GM23338 (cell line): ENCODE data around the gene YPEL2. TPM values are rescaled to one million over a fixed set of nuclear protein-coding genes. Genes with fewer than 3 reads are reported as not detected.
A peak's percentile ranks its signal among the peaks of the same experiment; 100 is the strongest.

Experiments used
- ATAC-seq: fragments of 200-7000 bp; cut with Tn5 transposase; 3 replicates; pipeline ENCODE4 v1.9.1; 2020
- DNase-seq: peaks from one replicate; pipeline ENCODE4 v3.0.0-alpha.2; 2015; ENCODE audit warnings: low spot score
- H2AFZ ChIP-seq: fragments of 200-600 bp; sonication (generic); 2 replicates; pipeline ENCODE4 v1.8.0; 2016; ENCODE audit warnings: antibody characterized with exemption, mild to moderate bottlenecking, moderate library complexity
- H3F3A ChIP-seq: fragments of 200-600 bp; sonication (generic); replicated peaks from 2 replicates; pipeline ENCODE4 v1.8.0; 2017; ENCODE audit warnings: antibody characterized with exemption, mixed run types, low read depth
- H3K27ac ChIP-seq: fragments of 200-600 bp; sonication (generic); 2 replicates; pipeline ENCODE4 v1.6.1; 2016; ENCODE audit warnings: low read depth
- H3K27me3 ChIP-seq: fragments of 200-600 bp; sonication (generic); 2 replicates; pipeline ENCODE4 v1.8.0; 2016; ENCODE audit warnings: mild to moderate bottlenecking, mixed run types, moderate library complexity; ENCODE audit not compliant: insufficient read depth
- H3K36me3 ChIP-seq: fragments of 200-600 bp; sonication (generic); 2 replicates; pipeline ENCODE4 v1.8.0; 2016; ENCODE audit warnings: mild to moderate bottlenecking; ENCODE audit not compliant: insufficient read depth
- H3K4me1 ChIP-seq: fragments of 200-600 bp; sonication (generic); 2 replicates; pipeline ENCODE4 v1.8.0; 2016; ENCODE audit warnings: mild to moderate bottlenecking, moderate library complexity; ENCODE audit not compliant: insufficient read depth
- H3K4me2 ChIP-seq: fragments of 200-600 bp; sonication (generic); 2 replicates; pipeline ENCODE4 v1.7.1; 2017; ENCODE audit warnings: mixed run types
- H3K4me3 ChIP-seq: fragments of 200-600 bp; sonication (generic); 2 replicates; pipeline ENCODE4 v1.6.1; 2016; ENCODE audit warnings: mixed run types
- H3K79me2 ChIP-seq: fragments of 200-600 bp; sonication (generic); replicated peaks from 2 replicates; pipeline ENCODE4 v1.8.0; 2017; ENCODE audit warnings: mild to moderate bottlenecking; ENCODE audit not compliant: insufficient read depth
- H3K9me2 ChIP-seq: fragments of 200-600 bp; sonication (generic); 2 replicates; pipeline ENCODE4 v1.8.0; 2017; ENCODE audit not compliant: insufficient read depth
- H4K20me1 ChIP-seq: fragments of 200-600 bp; sonication (generic); replicated peaks from 2 replicates; pipeline ENCODE4 v1.8.0; 2017; ENCODE audit warnings: mild to moderate bottlenecking; ENCODE audit not compliant: insufficient read depth
- H3K27ac Mint-ChIP-seq: 2 replicates; pipeline ENCODE4 v1.8.0; 2020; ENCODE audit warnings: inconsistent platforms, mild to moderate bottlenecking, moderate library complexity, mixed read lengths
- H3K27me3 Mint-ChIP-seq: 3 replicates; pipeline ENCODE4 v1.8.0; 2022; ENCODE audit warnings: low read depth, mild to moderate bottlenecking, moderate library complexity, mixed read lengths, inconsistent platforms; ENCODE audit not compliant: insufficient read depth, poor library complexity
- H3K36me3 Mint-ChIP-seq: 3 replicates; pipeline ENCODE4 v1.8.0; 2021; ENCODE audit warnings: low read depth, mild to moderate bottlenecking, inconsistent platforms, moderate library complexity, mixed read lengths
- H3K4me1 Mint-ChIP-seq: 3 replicates; pipeline ENCODE4 v1.8.0; 2020; ENCODE audit warnings: mild to moderate bottlenecking, inconsistent platforms, mixed read lengths
- H3K4me3 Mint-ChIP-seq: 3 replicates; pipeline ENCODE4 v1.8.0; 2021; ENCODE audit warnings: moderate library complexity, mild to moderate bottlenecking, inconsistent platforms, mixed read lengths
- H3K9me3 Mint-ChIP-seq: 3 replicates; pipeline ENCODE4 v1.8.0; 2020; ENCODE audit warnings: moderate library complexity, mild to moderate bottlenecking, inconsistent platforms, mixed read lengths
- CREB1 ChIP-seq: fragments of 250-450 bp; sonication (Bioruptor Pico); IDR thresholded peaks from 2 replicates; pipeline ENCODE4 v1.5.0; 2020; ENCODE audit warnings: low read depth, mild to moderate bottlenecking, moderate library complexity
- CTCF ChIP-seq, 2 experiments: fragments of 200-600 bp in 1 of 2; sonication (generic) in 1 of 2; conservative IDR thresholded peaks; 2 replicates each; pipeline versions ENCODE4 v1.5.1 to v1.6.1; 2016 to 2017; ENCODE audit warnings: antibody characterized with exemption in 2 of 2, low read depth in 2 of 2, mild to moderate bottlenecking in 2 of 2, moderate library complexity in 1 of 2
- EZH2 ChIP-seq: fragments of 200-600 bp; sonication (generic); IDR thresholded peaks from one replicate; pipeline ENCODE4 v1.8.0; 2017; ENCODE audit warnings: antibody characterized with exemption, mild to moderate bottlenecking, low read depth; ENCODE audit not compliant: unreplicated experiment
- EZH2phosphoT487 ChIP-seq: fragments of 200-600 bp; sonication (generic); IDR thresholded peaks from one replicate; pipeline ENCODE4 v1.8.1; 2018; ENCODE audit warnings: antibody characterized with exemption; ENCODE audit not compliant: unreplicated experiment
- JUNB ChIP-seq: IDR thresholded peaks from one replicate; pipeline ENCODE4 v1.6.1; 2016; ENCODE audit warnings: antibody characterized with exemption; ENCODE audit not compliant: unreplicated experiment
- NANOG ChIP-seq: IDR thresholded peaks from 2 replicates; pipeline ENCODE4 v1.6.1; 2016; ENCODE audit warnings: antibody characterized with exemption, borderline replicate concordance
- POLR2AphosphoS5 ChIP-seq: IDR thresholded peaks from 2 replicates; pipeline ENCODE4 v1.6.1; 2016; ENCODE audit warnings: antibody characterized with exemption, low read depth
- STAT1 ChIP-seq: IDR thresholded peaks from one replicate; pipeline ENCODE4 v1.6.1; 2016; ENCODE audit warnings: antibody characterized with exemption; ENCODE audit not compliant: unreplicated experiment
- ZNF114 ChIP-seq: fragments of 250-450 bp; sonication (Bioruptor Pico); IDR thresholded peaks from 2 replicates; pipeline ENCODE4 v1.5.0; 2020; ENCODE audit warnings: mild to moderate bottlenecking, moderate library complexity
- ZNF331 ChIP-seq: fragments of 250-450 bp; sonication (Bioruptor Pico); IDR thresholded peaks from 2 replicates; pipeline ENCODE4 v1.5.0; 2020; ENCODE audit warnings: low read depth, mild to moderate bottlenecking, moderate library complexity
- ZNF462 ChIP-seq: fragments of 250-450 bp; sonication (Bioruptor Pico); IDR thresholded peaks from 2 replicates; pipeline ENCODE4 v1.5.0; 2020; ENCODE audit warnings: mild to moderate bottlenecking, moderate library complexity
- polyA plus RNA-seq: library from polyadenylated mRNA; unstranded; fragments of >200 nt; fragmentation: Nextera tagmentation; extraction: Ambion mirVana; gene quantifications from 2 replicates; pipeline ENCODE4 v1.2.1, GENCODE V29; 2016
- total RNA-seq: library from RNA; depleted of rRNA; stranded (reverse); fragments of >200 nt; shearing (Covaris generic); gene quantifications from 2 replicates; pipeline ENCODE4 v1.2.3, GENCODE V29; 2014
- TF ChIP-seq, protein P1 (sequence below): IDR thresholded peaks from 2 replicates; pipeline ENCODE4 v1.6.1; 2016; ENCODE audit warnings: antibody characterized with exemption
- TF ChIP-seq, protein P2 (sequence below): IDR thresholded peaks from one replicate; pipeline ENCODE4 v1.6.1; 2018; ENCODE audit warnings: antibody characterized with exemption; ENCODE audit not compliant: unreplicated experiment

The YPEL2 gene
- total and polyA plus RNA-seq, 2 experiments from 2014 or later = 4.1 to 5.2 TPM

DNA sequence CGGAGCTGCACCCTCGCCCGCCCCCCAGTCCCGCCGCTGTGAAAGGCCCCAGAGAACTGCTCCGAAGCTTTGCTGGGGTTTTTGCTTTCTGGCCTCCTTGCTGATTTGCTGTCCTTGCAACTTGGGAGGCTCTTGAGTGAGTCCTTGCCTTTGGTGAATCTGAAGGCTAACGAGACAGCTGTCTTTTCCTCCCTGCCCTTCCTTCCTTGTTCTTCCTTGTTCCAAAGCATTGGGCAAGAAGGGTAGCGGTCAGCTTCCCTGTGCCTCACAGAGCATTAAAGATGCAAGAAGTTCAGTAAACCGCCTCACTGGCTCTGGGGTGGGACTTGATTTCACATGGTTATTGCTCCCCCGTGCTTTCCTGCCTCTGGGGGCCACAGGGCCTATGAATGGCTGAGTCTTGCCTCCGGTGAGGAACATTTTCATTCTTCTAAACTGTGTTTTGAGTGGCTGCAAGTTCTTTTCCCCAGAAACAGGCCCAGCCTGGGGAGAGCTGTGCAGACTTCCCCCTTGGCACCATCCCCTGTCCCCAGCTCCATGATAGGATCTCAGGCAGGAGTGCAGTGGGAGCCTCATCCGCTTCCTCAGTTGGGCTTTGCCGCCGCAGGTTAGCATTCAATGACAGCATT lies 1.4 kb downstream of the YPEL2 start:
- ATAC-seq (peak; percentile 1), DNase-seq (peak; percentile 52)
- H3K27me3 ChIP-seq = peaks cover 25% of the 10 kb centered on the region
- H3F3A ChIP-seq = peaks cover 8% of the 10 kb centered on the region; the same call in 1 of the 2 replicates
- H3K4me2 ChIP-seq = peak overlapping the region; percentile 91
- Mint-ChIP-seq H3K4me3 (peak overlapping the region; percentile 82), H3K9me3 (no peaks in the 10 kb centered on the region), H3K27ac (no peak overlapping the region), H3K4me1 (peaks cover 34% of the 10 kb centered on the region), H3K27me3 (peaks cover 10% of the 10 kb centered on the region), H3K36me3 (no peaks in the 10 kb centered on the region)
- H3K9me2 ChIP-seq = no peaks in the 10 kb centered on the region
- no peak for TF ChIP-seq ZNF114 (CRISPR knock-in tag)
- no peak for TF ChIP-seq CREB1
- TF ChIP-seq, protein P1, sequence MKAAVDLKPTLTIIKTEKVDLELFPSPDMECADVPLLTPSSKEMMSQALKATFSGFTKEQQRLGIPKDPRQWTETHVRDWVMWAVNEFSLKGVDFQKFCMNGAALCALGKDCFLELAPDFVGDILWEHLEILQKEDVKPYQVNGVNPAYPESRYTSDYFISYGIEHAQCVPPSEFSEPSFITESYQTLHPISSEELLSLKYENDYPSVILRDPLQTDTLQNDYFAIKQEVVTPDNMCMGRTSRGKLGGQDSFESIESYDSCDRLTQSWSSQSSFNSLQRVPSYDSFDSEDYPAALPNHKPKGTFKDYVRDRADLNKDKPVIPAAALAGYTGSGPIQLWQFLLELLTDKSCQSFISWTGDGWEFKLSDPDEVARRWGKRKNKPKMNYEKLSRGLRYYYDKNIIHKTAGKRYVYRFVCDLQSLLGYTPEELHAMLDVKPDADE = no peak
- TF ChIP-seq NANOG = no peak
- no peak for TF ChIP-seq EZH2
- no peak for TF ChIP-seq EZH2phosphoT487
- TF ChIP-seq, protein P2, sequence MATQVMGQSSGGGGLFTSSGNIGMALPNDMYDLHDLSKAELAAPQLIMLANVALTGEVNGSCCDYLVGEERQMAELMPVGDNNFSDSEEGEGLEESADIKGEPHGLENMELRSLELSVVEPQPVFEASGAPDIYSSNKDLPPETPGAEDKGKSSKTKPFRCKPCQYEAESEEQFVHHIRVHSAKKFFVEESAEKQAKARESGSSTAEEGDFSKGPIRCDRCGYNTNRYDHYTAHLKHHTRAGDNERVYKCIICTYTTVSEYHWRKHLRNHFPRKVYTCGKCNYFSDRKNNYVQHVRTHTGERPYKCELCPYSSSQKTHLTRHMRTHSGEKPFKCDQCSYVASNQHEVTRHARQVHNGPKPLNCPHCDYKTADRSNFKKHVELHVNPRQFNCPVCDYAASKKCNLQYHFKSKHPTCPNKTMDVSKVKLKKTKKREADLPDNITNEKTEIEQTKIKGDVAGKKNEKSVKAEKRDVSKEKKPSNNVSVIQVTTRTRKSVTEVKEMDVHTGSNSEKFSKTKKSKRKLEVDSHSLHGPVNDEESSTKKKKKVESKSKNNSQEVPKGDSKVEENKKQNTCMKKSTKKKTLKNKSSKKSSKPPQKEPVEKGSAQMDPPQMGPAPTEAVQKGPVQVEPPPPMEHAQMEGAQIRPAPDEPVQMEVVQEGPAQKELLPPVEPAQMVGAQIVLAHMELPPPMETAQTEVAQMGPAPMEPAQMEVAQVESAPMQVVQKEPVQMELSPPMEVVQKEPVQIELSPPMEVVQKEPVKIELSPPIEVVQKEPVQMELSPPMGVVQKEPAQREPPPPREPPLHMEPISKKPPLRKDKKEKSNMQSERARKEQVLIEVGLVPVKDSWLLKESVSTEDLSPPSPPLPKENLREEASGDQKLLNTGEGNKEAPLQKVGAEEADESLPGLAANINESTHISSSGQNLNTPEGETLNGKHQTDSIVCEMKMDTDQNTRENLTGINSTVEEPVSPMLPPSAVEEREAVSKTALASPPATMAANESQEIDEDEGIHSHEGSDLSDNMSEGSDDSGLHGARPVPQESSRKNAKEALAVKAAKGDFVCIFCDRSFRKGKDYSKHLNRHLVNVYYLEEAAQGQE = no peak
- TF ChIP-seq STAT1 = no peak
- TF ChIP-seq ZNF331 (CRISPR knock-in tag) = no peak
- no peak for TF ChIP-seq POLR2AphosphoS5
- TF ChIP-seq CTCF (conservative IDR thresholded peaks at IDR 0.05; ENCODE audit: low read depth in 2 of 2) = no peak
- TF ChIP-seq JUNB = no peak
- TF ChIP-seq ZNF462 (CRISPR knock-in tag) = no peak
- H3K4me1 ChIP-seq = peaks cover 23% of the 10 kb centered on the region
- H3K27ac ChIP-seq = no peak overlapping the region
- peak overlapping the region; percentile 97 for H2AFZ ChIP-seq
- H3K79me2 ChIP-seq = no peaks in the 10 kb centered on the region
- H3K36me3 ChIP-seq = no peaks in the 10 kb centered on the region
- peak overlapping the region; percentile 83 for H3K4me3 ChIP-seq
- H4K20me1 ChIP-seq = no peaks in the 10 kb centered on the region; the same call in 1 of the 2 replicates
